T-helper 1 cell treated with Interleukin-12 subunit alpha and Interleukin-12 subunit beta and Interleukin-4 antibody, amounts not matched to agents 30 ng/mL and 1 ng/mL, for 36 hours (primary cell): ENCODE measurements around the gene NKAIN1. TPM values are rescaled to one million over a fixed set of nuclear protein-coding genes. Genes with fewer than 3 reads are reported as not detected.
"Not testable (repeated sequence)": the region's sequence is repeated elsewhere in the genome, so short reads cannot be mapped to it uniquely, and the experiment has no call there.

Experiments
- intact Hi-C: fragments of 100-400 bp; cut with micrococcal nuclease; formaldehyde crosslinking; loops from one replicate; pipeline ENCODE4 v1.15.1; 2024
- total RNA-seq: library from RNA; stranded (reverse); gene quantifications from 2 replicates; pipeline ENCODE4 v1.2.3, GENCODE V29; 2022

NKAIN1 gene
- total RNA-seq, 1 donor from 2014 or later = not detected

DNA sequence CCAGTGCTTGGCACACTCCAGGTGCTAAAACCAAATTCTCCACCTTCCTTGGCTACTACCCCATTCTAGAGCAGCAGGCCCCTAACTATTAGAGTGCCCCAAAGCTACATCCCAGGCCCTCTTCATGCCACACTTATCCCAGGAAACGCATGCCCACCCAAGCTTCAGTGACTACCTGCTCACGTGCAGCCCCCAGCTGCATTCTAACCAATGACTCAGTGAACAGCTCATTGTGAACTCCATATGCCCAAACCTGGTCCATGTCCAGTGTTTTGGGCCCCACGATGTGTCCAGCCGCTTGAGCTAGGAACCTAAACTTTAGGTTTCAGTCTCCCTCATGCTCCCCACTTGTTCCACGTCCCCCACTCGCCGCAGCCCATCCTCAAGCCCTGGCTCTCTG lies 41.5 kb downstream of the NKAIN1 start:
- intact Hi-C loops = no loop called here

DNA sequence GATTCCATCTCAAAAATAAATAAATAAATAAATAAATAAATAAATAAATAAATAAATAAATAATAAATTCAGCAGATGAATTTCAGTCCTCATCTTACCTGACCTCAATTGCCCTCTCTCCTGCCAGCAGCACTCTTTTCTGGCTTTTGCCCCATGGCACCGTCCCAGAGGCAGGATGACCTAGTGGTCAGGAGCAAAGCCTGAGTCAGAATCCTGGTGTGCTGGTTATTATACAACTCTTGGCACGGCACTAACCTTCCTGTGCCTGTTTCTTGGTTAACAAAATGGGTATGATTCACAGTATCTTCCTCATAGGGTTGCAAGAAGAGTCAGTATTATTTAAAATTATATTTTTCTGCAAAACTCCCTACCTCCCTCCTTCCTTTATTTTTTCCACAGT lies 43.0 kb downstream of the NKAIN1 start:
- intact Hi-C loops = no loop called here

DNA sequence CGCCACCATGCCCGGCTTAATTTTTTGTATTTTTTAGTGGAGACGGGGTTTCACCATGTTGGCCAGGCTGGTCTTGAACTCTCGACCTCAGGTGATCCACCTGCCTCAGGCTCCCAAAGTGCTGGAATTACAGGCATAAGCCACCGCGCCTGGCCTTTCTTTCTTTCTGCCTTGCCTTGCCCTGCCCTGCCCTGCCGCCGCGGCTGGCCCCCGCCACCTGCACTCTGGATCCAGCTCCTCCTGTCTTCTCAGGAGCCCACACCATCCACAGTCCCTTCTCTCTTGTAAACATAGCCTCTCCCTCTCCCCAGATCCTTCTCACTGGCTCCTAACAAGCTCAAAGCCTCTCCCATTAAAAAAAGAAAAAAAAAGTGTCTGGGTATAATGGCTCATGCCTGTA lies 44.4 kb downstream of the NKAIN1 start:
- intact Hi-C loops = not testable (repeated sequence)

DNA sequence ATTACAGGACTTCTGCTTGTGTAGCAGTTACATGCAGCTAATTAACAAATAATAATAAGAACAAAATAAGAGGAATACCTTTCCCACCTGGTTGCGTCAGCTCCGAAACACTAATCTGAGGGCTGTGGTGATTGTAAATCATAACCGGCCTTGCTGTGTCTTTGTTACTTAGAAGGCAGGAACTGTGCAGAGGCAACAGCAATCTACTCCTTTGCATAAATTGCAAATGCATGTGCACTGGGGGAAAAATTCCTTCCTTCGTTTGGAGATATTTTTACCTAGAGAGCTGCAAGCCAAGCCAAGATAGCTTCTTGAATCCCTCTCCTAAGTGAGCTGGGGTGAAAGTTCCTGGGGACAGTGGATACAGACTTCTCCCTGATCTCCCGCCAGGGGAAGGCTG lies 46.0 kb downstream of the NKAIN1 start:
- intact Hi-C loops = no loop called here

DNA sequence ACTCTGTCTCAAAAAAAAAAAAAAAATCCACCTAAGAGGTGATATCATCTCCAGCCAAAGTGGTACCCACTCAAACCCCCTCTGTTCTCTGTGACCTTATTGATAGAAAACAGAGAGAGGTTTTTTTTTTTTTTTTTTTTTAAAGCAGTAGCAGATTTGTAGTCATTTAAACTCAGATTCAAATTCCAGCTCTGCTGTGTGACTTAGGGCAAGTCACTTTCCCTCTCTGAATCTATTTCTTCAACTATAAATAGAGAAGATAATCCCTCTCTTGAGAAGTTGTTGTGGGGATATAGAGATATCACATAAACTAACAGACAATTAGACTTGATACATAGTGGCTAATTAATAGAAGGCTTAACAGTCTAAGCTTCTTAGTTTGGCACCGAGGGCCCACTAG lies 48.4 kb downstream of the NKAIN1 start:
- intact Hi-C loops = no loop called here

DNA sequence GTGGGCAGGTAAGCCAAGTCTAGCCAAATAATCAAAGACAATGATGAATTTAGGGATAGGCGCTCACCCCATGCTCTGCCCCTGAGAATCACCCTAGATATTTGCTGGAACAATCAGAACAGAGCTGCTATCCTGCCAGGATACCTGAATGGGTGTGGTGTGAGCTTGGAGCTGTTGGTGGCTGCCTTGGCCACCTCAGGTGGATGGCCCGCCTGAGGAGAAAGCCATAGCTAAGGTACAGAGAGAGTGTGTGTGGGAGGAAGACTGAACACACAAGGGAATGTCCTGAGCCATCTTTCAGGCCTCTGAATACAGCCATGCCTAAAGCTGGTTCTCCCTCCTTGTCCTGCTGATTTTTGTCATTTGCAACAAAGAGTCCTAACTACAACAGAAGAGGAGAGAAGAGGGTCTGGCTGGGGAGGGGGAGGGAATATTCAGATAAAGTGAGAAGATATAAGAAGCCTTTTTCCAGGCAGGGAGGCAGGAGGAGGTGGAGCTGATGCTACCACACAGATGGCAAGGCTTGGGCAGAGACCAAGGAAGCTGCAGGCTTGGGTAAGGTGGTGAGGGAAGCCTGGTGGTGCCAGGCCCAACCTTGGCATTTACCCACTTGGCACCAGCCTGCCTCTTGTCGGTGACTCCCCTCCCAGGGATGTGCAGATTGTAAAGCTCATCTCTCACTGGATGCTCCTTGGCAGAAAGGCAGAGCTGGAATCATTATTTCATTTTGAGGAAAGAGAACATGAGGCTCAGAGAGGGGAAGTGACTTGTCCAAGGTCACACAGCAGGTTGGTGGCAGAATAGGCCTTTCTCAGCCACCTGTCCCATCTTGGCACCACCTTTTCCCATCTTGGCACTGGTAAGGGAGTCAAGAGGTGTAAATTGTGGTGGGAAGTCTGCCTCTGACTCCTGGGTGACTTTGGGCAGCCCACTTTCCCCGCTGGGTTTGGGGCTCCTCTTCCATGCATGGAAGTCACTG lies 49.7 kb downstream of the NKAIN1 start:
- intact Hi-C loops = no loop called here

DNA sequence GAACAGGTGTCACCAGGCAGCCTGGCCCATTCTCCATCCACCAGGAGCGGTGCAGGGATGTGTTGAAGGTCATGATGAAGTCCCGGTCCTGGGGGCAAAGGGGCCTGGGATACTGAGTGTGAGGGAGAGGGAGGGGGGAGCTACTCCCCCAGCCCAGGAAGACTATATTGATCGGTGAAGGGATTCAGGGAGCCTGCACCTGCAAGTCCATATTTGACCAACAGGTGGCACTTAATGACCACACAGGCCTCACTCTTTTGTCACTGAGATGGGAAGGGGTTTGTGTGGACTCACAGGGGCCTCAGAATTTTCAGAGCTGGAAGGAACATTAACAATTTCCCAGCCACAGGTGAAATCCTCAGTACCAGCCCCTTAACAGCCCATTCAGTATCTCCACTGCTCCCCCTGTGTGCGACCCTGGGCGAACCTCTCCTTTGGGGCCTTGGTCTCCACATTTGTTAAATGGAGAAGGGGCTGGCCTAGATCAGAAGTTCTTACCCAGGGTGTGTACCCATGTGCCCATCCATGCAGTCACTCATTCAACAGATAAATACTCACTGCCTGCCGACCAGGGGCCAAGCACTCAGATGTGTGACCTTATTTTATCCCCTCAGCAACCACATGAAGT lies 55.6 kb downstream of the NKAIN1 start:
- intact Hi-C loops = loop anchor here (1.0 to 5.0 kb wide), 5 partner anchors 22 to 603 kb away; no protein-coding TSS in a partner anchor

DNA sequence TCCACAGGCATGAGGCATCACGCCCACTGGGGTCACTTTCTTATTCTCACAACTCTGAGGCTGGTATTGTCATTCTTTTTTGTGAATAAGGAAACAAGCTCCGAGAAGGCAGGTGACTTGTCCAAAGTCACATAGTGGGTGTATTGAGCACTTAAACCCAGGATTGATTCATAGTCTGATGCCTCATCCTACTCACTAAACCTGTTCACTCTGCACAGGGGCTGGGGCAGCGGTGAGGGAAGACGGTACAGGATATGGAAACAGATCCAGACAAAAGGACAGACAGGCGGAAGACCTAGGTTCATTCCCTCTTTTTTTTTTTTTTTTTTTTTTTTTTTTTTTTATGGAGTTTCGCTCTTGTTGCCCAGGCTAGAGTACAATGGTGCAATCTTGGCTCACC lies 56.6 kb downstream of the NKAIN1 start:
- intact Hi-C loops = loop anchor here (5.0 kb wide), 1 partner anchor 604 kb away; no protein-coding TSS in a partner anchor

DNA sequence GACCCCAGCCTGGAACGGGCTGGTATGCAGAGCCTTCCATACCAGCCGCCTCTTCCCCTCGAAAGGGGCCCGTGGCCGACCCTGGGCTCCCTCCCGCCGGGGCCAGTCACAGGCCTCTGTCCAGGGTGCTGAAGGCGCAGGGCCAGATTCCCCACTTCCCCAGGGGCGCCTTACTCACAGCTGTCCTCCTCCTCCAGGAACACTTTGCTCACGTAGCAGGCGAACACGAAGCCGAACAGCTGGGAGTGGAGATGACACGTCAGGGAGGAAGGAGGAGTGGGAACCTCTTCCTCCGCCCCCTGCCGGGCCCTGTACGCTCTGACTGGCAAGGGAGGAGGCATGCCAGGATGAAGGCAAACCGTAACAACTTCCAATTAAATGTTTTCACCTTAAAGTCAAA lies 57.3 kb downstream of the NKAIN1 start:
- intact Hi-C loops = loop anchor here (1.0 to 5.0 kb wide), 2 partner anchors 27 to 605 kb away; no protein-coding TSS in a partner anchor

DNA sequence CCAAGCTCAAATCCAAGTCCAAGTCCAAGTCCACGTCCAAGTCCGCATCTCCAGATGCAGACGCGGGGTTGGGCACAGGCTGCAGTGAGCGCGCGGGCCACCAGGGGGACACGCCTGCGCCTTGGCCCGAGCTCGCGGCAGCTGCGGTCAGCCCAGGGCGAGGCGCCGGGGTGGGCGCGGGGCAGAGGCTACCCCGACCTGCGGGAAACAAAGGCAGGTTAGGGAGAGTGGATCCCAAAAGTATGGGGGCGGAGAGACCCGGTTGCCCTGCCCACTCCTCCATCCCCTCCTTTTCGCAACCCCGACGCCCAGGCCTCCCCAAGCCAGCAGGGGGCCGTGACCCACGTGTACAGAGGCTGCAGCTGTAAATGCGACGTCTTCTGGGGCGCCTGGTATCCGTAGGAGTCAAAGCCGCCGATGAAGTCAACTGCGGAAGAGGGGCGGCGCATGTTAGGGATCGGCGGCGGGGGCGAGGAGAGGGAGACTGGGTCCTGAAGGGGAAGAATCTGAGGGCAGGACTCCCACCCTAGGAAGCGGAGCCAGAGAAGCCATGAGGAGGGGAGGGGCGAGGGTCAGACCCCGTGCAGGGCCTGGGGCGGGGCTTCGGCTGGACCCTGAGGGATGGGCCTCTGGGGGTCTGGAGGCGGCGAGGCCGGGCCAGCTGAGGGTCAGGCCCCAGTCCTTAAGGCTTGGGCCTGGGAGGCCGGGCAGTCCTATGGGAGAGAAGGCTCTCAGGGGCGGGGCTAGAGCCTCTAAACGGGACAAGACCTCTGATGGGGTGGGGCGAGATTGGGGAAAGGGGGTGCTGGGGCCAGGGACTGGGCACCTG lies 58.0 kb downstream of the NKAIN1 start:
- intact Hi-C loops = loop anchor here (1.0 to 5.0 kb wide), 2 partner anchors 26 to 606 kb away; no protein-coding TSS in a partner anchor

DNA sequence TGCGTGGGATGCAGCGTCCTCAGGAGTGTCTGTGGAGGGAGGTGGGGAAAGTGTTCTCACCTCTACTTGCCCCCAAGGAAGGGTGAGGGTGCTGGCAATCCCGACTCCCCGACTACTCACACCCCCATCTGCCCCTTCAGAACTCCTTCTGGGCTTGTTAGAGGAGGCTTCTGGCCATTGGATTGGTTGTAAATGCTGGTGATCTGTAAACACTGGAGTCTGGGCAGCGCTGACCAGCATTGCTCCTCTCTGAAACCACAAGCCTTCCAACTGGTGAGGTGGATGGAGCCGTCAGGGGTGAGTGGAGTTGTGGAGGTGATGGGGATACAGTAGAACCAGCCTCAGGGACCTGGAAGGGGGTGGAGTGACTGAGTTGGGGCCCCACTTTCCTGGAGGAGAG lies 59.3 kb downstream of the NKAIN1 start:
- intact Hi-C loops = loop anchor here (5.0 kb wide), 1 partner anchor 607 kb away; no protein-coding TSS in a partner anchor

DNA sequence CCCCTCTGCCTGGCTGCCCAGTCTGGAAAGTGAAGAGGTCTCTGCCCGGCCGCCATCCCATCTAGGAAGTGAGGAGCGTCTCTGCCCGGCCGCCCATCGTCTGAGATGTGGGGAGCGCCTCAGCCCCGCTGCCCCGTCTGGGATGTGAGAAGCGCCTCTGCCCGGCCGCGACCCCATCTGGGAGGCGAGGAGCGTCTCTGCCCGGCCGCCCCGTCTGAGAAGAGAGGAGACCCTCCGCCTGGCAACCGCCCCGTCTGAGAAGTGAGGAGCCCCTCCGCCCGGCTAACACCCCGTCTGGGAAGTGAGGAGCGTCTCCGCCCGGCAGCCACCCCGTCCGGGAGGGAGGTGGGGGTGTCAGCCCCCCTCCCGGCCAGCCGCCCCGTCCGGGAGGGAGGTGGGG lies 63.4 kb downstream of the NKAIN1 start:
- intact Hi-C loops = not testable (repeated sequence)

DNA sequence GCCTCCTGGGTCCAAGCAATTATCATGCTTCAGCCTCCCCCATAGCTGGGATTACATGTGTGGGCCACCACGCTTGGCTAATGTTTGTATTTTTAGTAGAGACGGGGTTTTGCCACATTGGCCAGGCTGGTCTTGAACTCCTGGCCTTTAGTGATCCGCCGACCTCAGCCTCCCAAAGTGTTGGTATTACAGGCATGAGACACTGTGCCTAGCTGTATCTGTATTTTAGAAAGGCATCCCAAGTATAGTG lies 69.3 kb downstream of the NKAIN1 start:
- intact Hi-C loops = loop anchor here (2.0 kb wide), 1 partner anchor 16 kb away; no protein-coding TSS in a partner anchor

DNA sequence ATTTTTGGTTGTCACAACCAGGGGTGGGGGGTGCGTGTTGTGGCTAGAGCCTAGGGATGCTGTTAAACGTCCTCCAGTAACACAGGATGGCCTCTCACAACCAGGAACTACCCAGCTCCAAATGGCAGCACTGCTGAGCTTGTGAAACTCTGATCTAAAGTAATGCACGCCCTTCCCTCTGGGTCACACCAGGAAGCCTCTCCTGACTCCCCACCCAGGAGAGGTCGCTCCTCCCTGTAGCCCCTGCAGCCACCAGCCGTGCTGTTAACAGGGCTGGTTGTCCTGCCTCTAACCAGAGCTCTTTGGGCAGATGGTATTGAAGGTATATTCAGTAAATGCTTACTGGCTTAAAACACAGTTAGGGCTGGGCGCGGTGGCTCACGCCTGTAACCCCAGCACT lies 73.2 kb downstream of the NKAIN1 start:
- intact Hi-C loops = no loop called here

DNA sequence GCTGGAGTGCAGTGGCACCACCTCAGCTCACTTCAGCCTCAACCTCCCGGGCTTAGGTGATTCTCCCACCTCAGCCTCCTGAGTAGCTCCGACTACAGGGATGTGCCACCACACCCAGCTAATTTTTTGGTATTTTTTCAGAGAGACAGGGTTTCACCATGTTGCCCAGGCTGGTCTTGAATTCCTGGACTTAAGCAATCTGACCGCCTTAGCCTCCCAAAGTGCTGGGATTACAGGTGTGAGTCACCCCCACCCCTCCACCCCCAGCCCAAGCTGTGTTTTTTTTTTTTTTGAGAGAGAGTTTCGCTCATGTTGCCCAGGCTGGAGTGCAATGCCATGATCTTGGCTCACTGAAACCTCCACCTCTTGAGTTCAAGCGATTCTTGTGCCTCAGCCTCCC lies 75.4 kb downstream of the NKAIN1 start:
- intact Hi-C loops = no loop called here

DNA sequence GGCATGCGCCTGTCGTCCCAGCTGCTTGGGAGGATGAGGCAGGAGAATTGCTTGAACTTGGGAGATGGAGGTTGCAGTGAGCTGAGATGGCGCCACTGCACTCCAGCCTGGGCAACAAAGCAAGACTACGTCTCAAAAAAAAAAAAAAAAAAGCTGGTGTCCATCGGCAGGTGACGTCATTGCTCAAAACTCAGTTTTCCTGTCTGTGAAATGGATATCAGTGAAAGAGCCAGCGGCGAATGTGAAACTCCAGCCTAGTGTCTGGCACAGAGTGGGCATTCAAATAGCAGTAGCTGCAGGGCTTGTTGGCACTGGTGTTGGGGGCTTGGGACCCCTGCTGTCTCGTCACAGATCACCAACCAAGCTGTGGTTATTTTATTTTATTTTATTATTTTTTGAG lies 75.8 kb downstream of the NKAIN1 start:
- intact Hi-C loops = no loop called here

DNA sequence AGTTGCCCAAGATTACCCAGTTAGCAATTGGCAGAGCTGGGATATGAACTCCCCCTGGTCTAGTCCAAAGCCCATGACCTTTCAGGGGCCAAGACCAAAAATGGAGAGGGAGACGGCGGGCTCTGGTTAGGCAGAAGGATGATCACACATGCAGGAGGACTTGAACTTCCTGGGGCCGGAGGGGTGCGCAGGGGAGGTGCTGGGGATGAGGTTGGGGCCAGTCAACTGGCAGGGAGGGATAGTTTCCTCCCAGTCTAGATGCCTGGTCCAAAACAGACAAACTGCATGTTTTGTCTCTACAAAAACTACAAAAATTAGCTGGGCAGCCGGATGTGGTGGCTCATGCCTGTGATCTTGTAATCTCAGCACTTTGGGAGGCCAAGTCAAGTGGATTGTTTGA lies 78.1 kb downstream of the NKAIN1 start:
- intact Hi-C loops = no loop called here

DNA sequence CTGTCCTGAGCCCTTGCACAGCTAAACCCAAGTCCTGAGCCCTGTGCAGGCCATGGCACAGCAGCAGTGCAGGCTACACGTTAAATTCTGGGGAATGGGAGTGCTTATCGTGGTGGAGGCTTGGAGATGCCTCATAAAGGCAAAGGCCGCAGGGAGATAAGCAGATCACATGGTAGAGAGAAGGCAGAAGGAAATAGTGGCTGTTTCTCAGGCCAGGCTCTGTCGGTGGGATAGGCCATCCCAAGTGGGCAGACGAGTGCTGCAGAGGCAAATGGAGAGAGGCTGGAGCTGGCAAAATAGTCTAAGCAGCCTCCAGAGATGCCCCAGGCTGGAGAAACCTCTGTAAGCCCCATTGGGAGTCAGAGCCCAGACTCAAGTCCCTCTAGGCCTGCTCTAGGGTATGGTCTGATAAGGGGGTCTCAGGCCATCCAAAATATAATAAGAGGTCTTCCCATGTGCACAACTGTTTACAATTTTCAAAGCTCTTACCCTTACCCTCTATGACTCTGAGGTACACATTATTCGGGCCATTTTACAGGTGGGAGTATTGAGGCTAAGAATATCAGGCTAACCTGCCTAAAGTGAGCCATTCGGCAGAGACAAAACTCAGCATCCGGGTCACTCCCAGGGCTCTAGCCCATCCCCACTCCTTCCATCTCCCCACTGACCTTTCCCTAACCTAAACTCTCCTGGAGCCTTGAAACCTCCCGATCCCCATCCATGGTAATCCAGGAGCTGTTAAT lies 79.6 kb downstream of the NKAIN1 start:
- intact Hi-C loops = loop anchor here (10.0 kb wide), 2 partner anchors 795 to 915 kb away; partner anchors contain the start of gene TMEM39B

DNA sequence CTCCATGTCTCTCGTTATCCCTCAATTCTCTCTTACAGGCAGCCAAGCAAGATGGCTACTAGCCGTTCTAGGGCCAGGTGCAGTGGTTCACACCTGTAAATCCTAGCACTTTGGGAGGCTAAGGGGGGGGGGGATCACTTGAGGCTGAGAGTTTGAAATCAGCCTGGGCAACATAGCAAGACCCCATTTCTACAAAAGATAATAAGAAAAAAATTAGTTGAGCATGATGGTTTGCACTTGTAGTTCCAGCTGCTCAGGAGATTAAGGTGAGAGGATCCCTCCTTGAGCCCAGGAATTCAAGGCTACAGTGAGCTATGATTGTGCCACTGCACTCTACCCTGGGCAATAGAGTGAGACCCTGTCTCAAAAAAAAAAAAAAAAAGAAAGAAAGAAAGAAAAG lies 80.4 kb downstream of the NKAIN1 start:
- intact Hi-C loops = loop anchor here (10.0 kb wide), 2 partner anchors 795 to 915 kb away; partner anchors contain the start of gene TMEM39B

DNA sequence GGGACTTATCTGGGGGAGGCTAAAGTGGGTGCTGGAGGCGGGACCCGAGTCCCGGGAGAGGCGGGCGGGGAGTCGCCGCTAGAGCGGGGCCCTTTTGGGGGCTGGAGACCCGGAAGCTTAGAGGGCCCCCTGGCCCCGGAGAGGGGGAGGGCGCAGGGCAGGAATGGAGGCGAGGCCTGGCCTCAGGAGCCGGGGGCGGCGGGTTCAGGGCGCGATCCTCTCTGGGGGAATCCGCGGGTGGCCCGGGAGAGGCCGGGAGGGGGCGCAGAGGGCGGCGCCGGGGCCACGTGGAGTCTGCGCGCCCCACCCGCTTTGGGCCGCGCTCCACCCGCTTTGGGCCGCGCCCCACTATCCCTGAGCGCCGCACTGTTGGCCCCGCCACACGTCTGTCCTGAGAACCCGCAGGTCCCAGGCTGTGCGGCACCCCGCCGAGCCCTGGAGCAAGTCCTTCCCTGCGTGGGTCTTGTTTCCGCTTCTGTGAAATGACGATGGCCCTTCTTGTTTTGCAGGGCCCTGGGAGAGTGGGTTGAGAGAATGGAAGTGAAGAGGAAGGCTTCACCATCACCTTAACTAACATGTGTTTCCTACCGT lies 84.4 kb downstream of the NKAIN1 start:
- intact Hi-C loops = loop anchor here (1.0 to 10.0 kb wide), 9 partner anchors 15 to 1973 kb away; partner anchors contain the start of genes PUM1, SNRNP40 and TMEM39B
